Tibial artery (tissue), 4 donors: ENCODE results near the gene TLE4.
"Not testable (repeated sequence)": the region's sequence is repeated elsewhere in the genome, so short reads cannot be mapped to it uniquely, and the experiment has no call there.

Source experiments
- DNase-seq, 2 donors: peaks; one replicate each; pipeline ENCODE4 v3.0.0-alpha.2; 2019
- H3K27ac ChIP-seq, 2 donors: fragments of 200-600 bp; sonication (generic) in 1 of 2; 1 replicate in 1 of 2; 2 replicates in 1 of 2; pipeline ENCODE4 v1.5.1; 2018 to 2019; ENCODE audit warnings: mild to moderate bottlenecking in 1 of 2
- H3K27me3 ChIP-seq, 2 donors: fragments of 200-600 bp; sonication (generic) in 1 of 2; one replicate each; pipeline versions ENCODE4 v1.5.1 to v1.6.0; 2016 to 2019
- H3K36me3 ChIP-seq, 3 donors: fragments of 200-600 bp; sonication (generic) in 2 of 3; one replicate each; pipeline ENCODE4 v1.5.1; 2016 to 2019; ENCODE audit warnings: mild to moderate bottlenecking in 2 of 3
- H3K4me1 ChIP-seq, 4 donors: fragments of 200-600 bp; sonication (generic) in 2 of 4; 1 replicate in 3 of 4; 2 replicates in 1 of 4; pipeline ENCODE4 v1.5.1; 2016 to 2019
- H3K4me3 ChIP-seq, 2 donors: fragments of 200-600 bp; sonication (generic) in 1 of 2; 1 replicate in 1 of 2; 2 replicates in 1 of 2; pipeline ENCODE4 v1.5.1; 2018 to 2019; ENCODE audit warnings: mild to moderate bottlenecking in 2 of 2
- H3K9me3 ChIP-seq, 3 donors: fragments of 200-600 bp; sonication (generic) in 1 of 3; one replicate each; pipeline ENCODE4 v1.5.1; 2016 to 2019
- intact Hi-C: fragments of 100-400 bp; cut with DNase I; formaldehyde crosslinking; loops from one replicate; pipeline ENCODE4 v1.15.0; 2023; ENCODE audit warnings: low total_unique reads
- TF ChIP-seq, protein P1 (sequence below), 2 experiments: fragments of 200-600 bp in 1 of 2; fragments of 450-650 bp in 1 of 2; IDR thresholded peaks; one replicate each; pipeline ENCODE4 v1.5.1; 2017 to 2019; ENCODE audit warnings: antibody characterized with exemption in 2 of 2, mild to moderate bottlenecking in 1 of 2, moderate library complexity in 1 of 2

Gene TLE4

DNA sequence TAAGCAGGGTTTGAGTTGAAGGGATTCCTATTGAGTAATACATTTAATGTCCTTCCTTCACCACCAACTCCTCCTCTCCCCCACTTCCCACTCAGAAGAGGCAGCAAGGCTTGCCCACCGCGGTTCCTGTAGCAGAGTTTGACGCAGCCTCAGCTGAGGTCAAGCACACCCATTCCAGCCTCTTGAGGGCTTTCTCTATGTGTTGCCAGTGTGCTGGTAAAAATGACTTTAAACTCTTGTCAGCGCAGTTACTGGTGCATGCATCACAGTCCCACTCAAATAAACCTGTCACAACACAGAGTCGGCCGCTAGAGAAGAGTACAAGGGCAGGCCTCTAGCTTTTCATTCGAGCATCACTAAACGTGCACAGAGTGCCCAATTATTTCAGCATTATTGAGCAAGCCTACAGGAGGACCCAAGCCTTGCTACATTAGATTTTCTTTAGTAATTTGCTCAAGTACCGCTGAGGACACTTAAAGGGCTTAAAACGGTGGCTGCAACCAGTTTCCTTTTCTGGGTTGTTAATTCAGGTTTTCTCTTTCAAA is 79.6 kb downstream of the TLE4 start:
- H3K36me3 ChIP-seq = peaks cover 0 to 10% (median 9%) of the 10 kb centered on the region in 3 donors
- H3K4me3 ChIP-seq = no peak overlapping the region
- TF ChIP-seq, protein P1, sequence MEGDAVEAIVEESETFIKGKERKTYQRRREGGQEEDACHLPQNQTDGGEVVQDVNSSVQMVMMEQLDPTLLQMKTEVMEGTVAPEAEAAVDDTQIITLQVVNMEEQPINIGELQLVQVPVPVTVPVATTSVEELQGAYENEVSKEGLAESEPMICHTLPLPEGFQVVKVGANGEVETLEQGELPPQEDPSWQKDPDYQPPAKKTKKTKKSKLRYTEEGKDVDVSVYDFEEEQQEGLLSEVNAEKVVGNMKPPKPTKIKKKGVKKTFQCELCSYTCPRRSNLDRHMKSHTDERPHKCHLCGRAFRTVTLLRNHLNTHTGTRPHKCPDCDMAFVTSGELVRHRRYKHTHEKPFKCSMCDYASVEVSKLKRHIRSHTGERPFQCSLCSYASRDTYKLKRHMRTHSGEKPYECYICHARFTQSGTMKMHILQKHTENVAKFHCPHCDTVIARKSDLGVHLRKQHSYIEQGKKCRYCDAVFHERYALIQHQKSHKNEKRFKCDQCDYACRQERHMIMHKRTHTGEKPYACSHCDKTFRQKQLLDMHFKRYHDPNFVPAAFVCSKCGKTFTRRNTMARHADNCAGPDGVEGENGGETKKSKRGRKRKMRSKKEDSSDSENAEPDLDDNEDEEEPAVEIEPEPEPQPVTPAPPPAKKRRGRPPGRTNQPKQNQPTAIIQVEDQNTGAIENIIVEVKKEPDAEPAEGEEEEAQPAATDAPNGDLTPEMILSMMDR (IDR thresholded peaks at IDR 0.05) = no peak
- no peak for DNase-seq
- H3K27me3 ChIP-seq = no peaks in the 10 kb centered on the region
- no peak overlapping the region for H3K27ac ChIP-seq
- intact Hi-C loops = no loop called here
- peaks cover 0 to 10% (median 0%) of the 10 kb centered on the region in 4 donors for H3K4me1 ChIP-seq
- H3K9me3 ChIP-seq = no peaks in the 10 kb centered on the region

DNA sequence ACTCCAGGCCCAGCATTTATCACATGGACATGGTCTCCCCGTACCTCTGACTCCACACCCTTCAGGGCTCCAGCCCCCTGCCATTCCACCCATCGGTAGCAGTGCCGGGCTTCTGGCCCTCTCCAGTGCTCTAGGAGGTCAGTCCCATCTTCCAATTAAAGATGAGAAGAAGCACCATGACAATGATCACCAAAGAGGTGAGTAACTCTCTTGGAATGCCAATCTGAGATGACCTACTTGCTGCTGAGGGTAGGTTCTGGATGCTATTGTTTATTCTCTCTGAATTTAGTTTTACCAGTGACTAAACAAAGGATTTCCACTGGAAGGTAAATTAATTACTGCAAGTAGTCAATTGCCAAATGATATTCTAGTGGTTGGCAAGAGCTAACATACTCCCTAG is 80.8 kb downstream of the TLE4 start:
- Histone ChIP-seq H3K27ac (no peak overlapping the region), H3K36me3 (peaks cover 0 to 10% (median 9%) of the 10 kb centered on the region in 3 donors), H3K9me3 (no peaks in the 10 kb centered on the region), H3K27me3 (no peaks in the 10 kb centered on the region), H3K4me3 (no peak overlapping the region), H3K4me1 (peaks cover 0 to 16% (median 0%) of the 10 kb centered on the region in 4 donors)
- TF ChIP-seq, protein P1 (IDR thresholded peaks at IDR 0.05) = no peak
- no peak for DNase-seq
- intact Hi-C loops = no loop called here

DNA sequence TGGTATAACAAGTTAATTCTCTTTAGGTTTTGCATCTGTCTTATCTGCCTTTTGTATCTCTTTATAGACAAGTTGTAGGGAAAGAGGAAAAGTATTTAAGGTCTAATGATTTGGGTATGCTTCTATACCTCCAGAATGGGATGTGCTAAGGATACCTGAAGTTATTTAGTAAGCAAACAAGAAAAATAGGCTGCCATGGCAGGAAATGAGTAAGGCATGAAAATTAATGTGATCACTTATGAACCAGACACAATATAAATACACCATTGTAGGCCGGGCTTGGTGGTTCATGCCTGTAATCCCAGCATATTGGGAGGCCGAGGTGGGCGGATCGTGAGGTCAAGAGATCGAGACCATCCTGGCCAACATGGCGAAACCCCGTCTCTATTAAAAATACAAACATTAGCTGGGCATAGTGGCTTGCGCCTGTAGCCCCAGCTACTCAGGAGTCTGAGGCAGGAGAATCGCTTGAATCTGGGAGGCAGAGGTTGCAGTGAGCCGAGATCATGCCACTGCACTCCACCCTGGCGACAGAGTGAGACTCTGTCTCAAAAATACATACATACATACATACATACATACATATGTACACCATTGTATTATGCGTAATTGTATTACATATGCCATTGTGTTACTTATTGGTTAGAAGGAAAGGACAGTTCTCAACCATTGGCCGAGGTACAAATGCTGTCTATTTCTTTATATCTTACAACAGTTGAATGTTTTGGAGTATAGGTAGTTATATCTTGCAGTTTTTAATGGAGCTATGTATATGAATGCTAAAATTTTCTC is 83.0 kb downstream of the TLE4 start:
- H3K27ac ChIP-seq, H3K9me3 ChIP-seq, intact Hi-C loops, H3K4me3 ChIP-seq, DNase-seq, H3K27me3 ChIP-seq: not testable (repeated sequence)
- Histone ChIP-seq H3K4me1 (peaks cover 0 to 20% (median 2%) of the 10 kb centered on the region in 4 donors), H3K36me3 (peaks cover 0 to 10% (median 9%) of the 10 kb centered on the region in 3 donors)

DNA sequence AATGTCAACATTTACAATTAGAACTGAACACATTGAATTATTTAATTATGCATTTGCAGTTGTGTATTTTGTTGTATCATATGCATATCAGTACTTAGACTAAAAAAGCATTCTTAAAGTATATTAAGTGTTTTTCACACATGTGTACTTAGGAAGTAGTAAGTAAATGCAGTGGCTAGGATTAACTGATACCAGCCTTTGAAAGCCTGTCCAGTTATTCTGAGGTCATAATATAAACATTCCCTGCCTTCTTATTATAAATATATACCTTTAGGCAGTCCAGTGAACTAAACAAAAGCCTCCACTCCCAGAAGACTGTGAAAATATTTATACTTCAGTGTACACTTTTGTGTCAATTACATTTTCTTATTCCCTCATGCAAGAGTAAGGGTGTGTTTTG is 83.8 kb downstream of the TLE4 start:
- no peak for DNase-seq
- Histone ChIP-seq H3K27me3 (no peaks in the 10 kb centered on the region), H3K27ac (no peak overlapping the region), H3K4me3 (no peak overlapping the region), H3K9me3 (no peaks in the 10 kb centered on the region), H3K36me3 (peaks cover 0 to 10% (median 9%) of the 10 kb centered on the region in 3 donors), H3K4me1 (peaks cover 0 to 20% (median 2%) of the 10 kb centered on the region in 4 donors)
- intact Hi-C loops = no loop called here
- TF ChIP-seq, protein P1 (IDR thresholded peaks at IDR 0.05) = no peak

DNA sequence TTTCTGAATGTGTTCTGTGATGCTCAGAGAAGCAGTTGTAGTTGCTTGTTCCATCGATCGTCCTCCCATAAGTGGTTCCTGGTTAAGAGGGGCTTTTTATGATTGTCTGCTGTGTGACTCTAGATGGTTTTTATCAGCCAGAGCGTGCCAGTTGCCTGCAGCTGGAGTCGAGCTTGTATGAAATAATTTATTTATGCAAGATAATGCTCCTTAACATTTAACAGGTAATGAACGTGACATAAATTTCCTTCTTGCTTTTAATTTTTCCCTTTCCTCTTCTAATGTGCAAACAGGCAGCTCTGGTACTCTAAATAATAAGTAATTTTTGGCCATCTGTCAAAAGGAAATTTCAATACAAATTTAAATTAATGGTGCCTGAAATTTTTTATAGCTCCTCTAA is 84.4 kb downstream of the TLE4 start:
- H3K9me3 ChIP-seq = no peaks in the 10 kb centered on the region
- peaks cover 0 to 10% (median 9%) of the 10 kb centered on the region in 3 donors for H3K36me3 ChIP-seq
- H3K4me1 ChIP-seq = peaks cover 0 to 20% (median 2%) of the 10 kb centered on the region in 4 donors
- no peak overlapping the region for H3K4me3 ChIP-seq
- TF ChIP-seq, protein P1 (IDR thresholded peaks at IDR 0.05) = no peak
- H3K27me3 ChIP-seq = no peaks in the 10 kb centered on the region
- no peak overlapping the region for H3K27ac ChIP-seq
- no peak for DNase-seq
- intact Hi-C loops = no loop called here

DNA sequence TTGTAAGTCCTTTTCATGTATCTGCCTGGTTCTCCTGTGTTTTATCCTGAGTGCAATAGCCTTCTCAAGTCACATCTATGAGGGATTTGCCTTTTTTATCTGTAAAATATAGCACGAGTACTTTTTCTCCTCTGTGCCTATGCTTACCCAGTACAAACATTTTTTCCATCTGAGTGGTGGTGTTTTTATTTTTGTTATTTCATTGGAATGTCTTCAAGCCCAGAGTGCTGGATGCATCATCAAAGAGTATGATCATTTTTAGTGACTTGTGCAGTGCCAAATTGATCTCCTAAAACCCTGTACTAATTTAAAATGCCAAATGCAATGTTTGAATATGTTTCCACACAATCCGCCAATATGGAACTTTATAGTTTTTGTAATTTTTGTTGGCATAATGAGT is 86.1 kb downstream of the TLE4 start:
- H3K4me1 ChIP-seq = peaks cover 0 to 33% (median 5%) of the 10 kb centered on the region in 4 donors
- no peaks in the 10 kb centered on the region for H3K27me3 ChIP-seq
- TF ChIP-seq, protein P1 (IDR thresholded peaks at IDR 0.05) = no peak
- H3K36me3 ChIP-seq = peaks cover 0 to 3% (median 2%) of the 10 kb centered on the region in 3 donors
- no peak overlapping the region for H3K4me3 ChIP-seq
- DNase-seq = no peak
- H3K9me3 ChIP-seq = no peaks in the 10 kb centered on the region
- no peak overlapping the region for H3K27ac ChIP-seq
- intact Hi-C loops = no loop called here
